Measurements from ENCODE around the gene INPP4B.

DNA sequence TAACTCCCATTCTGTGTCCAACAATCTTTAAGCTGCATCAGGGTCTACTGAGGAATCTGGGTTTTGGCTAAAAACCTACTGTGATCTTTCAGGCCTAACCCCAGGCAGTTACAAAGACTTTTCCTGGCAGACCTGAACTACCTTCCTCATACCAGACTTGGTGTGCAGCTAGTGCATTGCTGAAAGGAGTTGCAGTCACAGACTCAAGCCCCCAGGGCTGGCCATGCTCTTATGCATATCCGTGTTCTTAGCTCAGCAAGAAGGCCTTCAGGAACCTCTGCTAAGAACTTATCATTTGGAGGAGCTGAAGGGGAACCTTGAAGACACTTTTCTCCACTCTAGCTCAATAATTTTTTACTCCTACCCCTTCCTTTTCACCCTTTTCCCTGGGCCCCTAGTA, 147.5 kb downstream of the INPP4B start:
- TF ChIP-seq, protein P1, sequence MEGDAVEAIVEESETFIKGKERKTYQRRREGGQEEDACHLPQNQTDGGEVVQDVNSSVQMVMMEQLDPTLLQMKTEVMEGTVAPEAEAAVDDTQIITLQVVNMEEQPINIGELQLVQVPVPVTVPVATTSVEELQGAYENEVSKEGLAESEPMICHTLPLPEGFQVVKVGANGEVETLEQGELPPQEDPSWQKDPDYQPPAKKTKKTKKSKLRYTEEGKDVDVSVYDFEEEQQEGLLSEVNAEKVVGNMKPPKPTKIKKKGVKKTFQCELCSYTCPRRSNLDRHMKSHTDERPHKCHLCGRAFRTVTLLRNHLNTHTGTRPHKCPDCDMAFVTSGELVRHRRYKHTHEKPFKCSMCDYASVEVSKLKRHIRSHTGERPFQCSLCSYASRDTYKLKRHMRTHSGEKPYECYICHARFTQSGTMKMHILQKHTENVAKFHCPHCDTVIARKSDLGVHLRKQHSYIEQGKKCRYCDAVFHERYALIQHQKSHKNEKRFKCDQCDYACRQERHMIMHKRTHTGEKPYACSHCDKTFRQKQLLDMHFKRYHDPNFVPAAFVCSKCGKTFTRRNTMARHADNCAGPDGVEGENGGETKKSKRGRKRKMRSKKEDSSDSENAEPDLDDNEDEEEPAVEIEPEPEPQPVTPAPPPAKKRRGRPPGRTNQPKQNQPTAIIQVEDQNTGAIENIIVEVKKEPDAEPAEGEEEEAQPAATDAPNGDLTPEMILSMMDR (IDR thresholded peaks at IDR 0.05), result no peak
- TF ChIP-seq POLR2A (IDR thresholded peaks at IDR 0.05), result no peak
